Measurements from ENCODE around the gene STK32A. TPM values are rescaled to one million over a fixed set of nuclear protein-coding genes. Genes with fewer than 3 reads are reported as not detected.

STK32A gene
- total and polyA plus RNA-seq, 9 of the 15 experiments (the other 6 are each of a cell fraction or from before 2014, with no cell fraction given): not detected

- TF ChIP-seq ZBTB11 (CRISPR knock-in tag; IDR thresholded peaks at IDR 0.05) (no peak), SP1 (CRISPR knock-in tag; IDR thresholded peaks at IDR 0.05) (no peak), RHOXF2B (CRISPR knock-in tag; conservative IDR thresholded peaks at IDR 0.05) (no peak), POLR2B (IDR thresholded peaks at IDR 0.05; ENCODE audit: low read depth, partially characterized antibody) (no peak), DIDO1 (tag; IDR thresholded peaks at IDR 0.05; ENCODE audit: low read depth) (no peak), ADNP (tag; IDR thresholded peaks at IDR 0.05) (no peak), NCOA6 (IDR thresholded peaks at IDR 0.05) (no peak)
Observed at GRCh38 chr5:147387109-147387508, 152.3 kb downstream of the STK32A start (continued).
